Measurements from ENCODE around the gene RASA3. TPM values are rescaled to one million over a fixed set of nuclear protein-coding genes. Genes with fewer than 3 reads are reported as not detected.

Gene RASA3
- total and polyA plus RNA-seq, 2 of the 8 experiments (the other 6 are each of a cell fraction or from before 2014, with no cell fraction given) = 7.5 to 21.9 TPM

- no peak for DNase-seq (ENCODE audit: low read depth in 1 of 2, low spot score in 2 of 2)
- Histone ChIP-seq H3K23me2 (ENCODE audit: low read depth, low read length) (no peaks in the 10 kb centered on the region), H4K91ac (replicated peaks; ENCODE audit: insufficient read length, low read length) (no peak overlapping the region), H3K9me3 (ENCODE audit: insufficient read depth in 2 of 2, low read depth in 1 of 2, low read length in 1 of 2) (no peaks in the 10 kb centered on the region), H3K4ac (replicated peaks; ENCODE audit: insufficient read length, low read depth, low read length) (no peak overlapping the region), H2BK120ac (replicated peaks; ENCODE audit: low read depth, low read length) (no peak overlapping the region), H3K4me2 (ENCODE audit: insufficient read depth in 1 of 2, low read depth in 2 of 2, low read length in 2 of 2) (no peak overlapping the region), H2BK12ac (ENCODE audit: low read depth, low read length) (no peak overlapping the region), H3K4me1 (replicated peaks in 1 of 4; ENCODE audit: control insufficient read depth in 3 of 4, insufficient read depth in 4 of 4, low read length in 3 of 4) (no peaks in the 10 kb centered on the region; a peak in 1 of 7 replicates), H3K56ac (replicated peaks; ENCODE audit: insufficient read length, low read depth, low read length) (no peak overlapping the region), H3K36me3 (ENCODE audit: control insufficient read depth in 2 of 4, insufficient read depth in 4 of 4, low read length in 3 of 4) (peaks cover 0 to 2% (median 0%) of the 10 kb centered on the region in 4 experiments; a peak in 1 of 8 replicates), H3K27me3 (replicated peaks in 1 of 4; ENCODE audit: control insufficient read depth in 3 of 4, extremely low read depth in 1 of 4, insufficient read depth in 3 of 4, low read length in 3 of 4) (no peaks in the 10 kb centered on the region), H3K23ac (ENCODE audit: insufficient read length) (no peak overlapping the region), H3K14ac (ENCODE audit: insufficient read length) (no peak overlapping the region), H3K27ac (ENCODE audit: low read depth, low read length) (no peak overlapping the region), H3K79me2 (ENCODE audit: control insufficient read depth in 1 of 2, insufficient read depth in 2 of 2, low read length in 2 of 2) (no peaks in the 10 kb centered on the region), H3K4me3 (ENCODE audit: extremely low read depth in 1 of 4, insufficient read depth in 2 of 4, low read depth in 3 of 4, low read length in 4 of 4) (no peak overlapping the region), H3K79me1 (ENCODE audit: low read depth, low read length) (no peaks in the 10 kb centered on the region), H2AFZ (ENCODE audit: low read length) (no peak overlapping the region), H2BK20ac (ENCODE audit: low read length) (no peak overlapping the region), H2BK5ac (ENCODE audit: low read depth, low read length) (no peak overlapping the region), H2AK5ac (ENCODE audit: low read depth, low read length) (no peak overlapping the region), H3K18ac (ENCODE audit: extremely low read depth, low read length) (no peak overlapping the region), H3K9ac (replicated peaks in 1 of 4; ENCODE audit: extremely low read depth in 1 of 4, low read depth in 3 of 4, low read length in 3 of 4) (no peak overlapping the region), H4K8ac (ENCODE audit: extremely low read depth, insufficient read depth, low read length) (no peak overlapping the region), H2BK15ac (ENCODE audit: low read length) (no peak overlapping the region), H4K20me1 (replicated peaks in 1 of 2; ENCODE audit: control insufficient read depth in 1 of 2, insufficient read depth in 2 of 2, low read length in 2 of 2) (peaks cover 0 to 8% of the 10 kb centered on the region in 2 experiments), H4K5ac (ENCODE audit: insufficient read length, low read depth, low read length) (no peak overlapping the region)
- CTCF ChIA-PET (ENCODE audit: partially characterized antibody) = interaction anchor here (1.0 to 1.7 kb wide), 4 partner anchors 15 to 278 kb away, joined by 3 to 8 read pairs (median 4); no protein-coding TSS in a partner anchor
- POLR2A ChIA-PET (ENCODE audit: partially characterized antibody) = no interaction called here
- FAIRE-seq = no peak
- WGBS, 2 experiments (ENCODE audit: extremely low coverage in 1 of 2, insufficient coverage in 1 of 2, insufficient read length in 1 of 2, insufficient replicate concordance in 2 of 2, low coverage in 1 of 2, low lambda C conversion rate in 2 of 2, missing lambda C conversion rate in 1 of 2) = 77% methylated on average over 20 of the region's 27 CpGs; no CpG with 5 or more reads in 1 of the 2 experiments
- TF ChIP-seq YY1 (IDR thresholded peaks at IDR 0.05; ENCODE audit: low read depth, low read length) = no peak
- no peak for TF ChIP-seq CTCF (IDR thresholded peaks at IDR 0.05; ENCODE audit: control extremely low read depth in 1 of 3, insufficient read depth in 1 of 3, low read depth in 1 of 3, low read length in 3 of 3)
- no peak for TF ChIP-seq NRF1 (IDR thresholded peaks at IDR 0.05; ENCODE audit: low read depth, low read length)
- TF ChIP-seq EP300 (IDR thresholded peaks at IDR 0.05; ENCODE audit: borderline replicate concordance in 1 of 2, low read depth in 2 of 2, low read length in 2 of 2) = no peak
- no peak for TF ChIP-seq CTBP2 (IDR thresholded peaks at IDR 0.05; ENCODE audit: borderline replicate concordance, insufficient read depth, insufficient read length, low read length)
- no peak for TF ChIP-seq FOSL1 (IDR thresholded peaks at IDR 0.05; ENCODE audit: insufficient read depth, low read depth, low read length)
- TF ChIP-seq ZNF274 (IDR thresholded peaks at IDR 0.05; ENCODE audit: borderline replicate concordance, extremely low read depth, low read length) = no peak
- no peak for TF ChIP-seq JUN (IDR thresholded peaks at IDR 0.05; ENCODE audit: low read depth, low read length)
- no peak for TF ChIP-seq CREB1 (IDR thresholded peaks at IDR 0.05)
- no peak for TF ChIP-seq RNF2 (IDR thresholded peaks at IDR 0.05; ENCODE audit: borderline replicate concordance, low read depth, low read length, missing control alignments, poor library complexity, severe bottlenecking)
Measured at GRCh38 chr13:114002009-114002544, 130.3 kb downstream of the RASA3 start.
